Measurements from ENCODE around the gene EXT2. TPM values are rescaled to one million over a fixed set of nuclear protein-coding genes. Genes with fewer than 3 reads are reported as not detected.

Gene EXT2
- total RNA-seq, 1 experiment from 2014 or later, result 42.9 TPM

GRCh38 chr11:44229098-44229497, 133.6 kb downstream of the EXT2 start:
- Histone ChIP-seq H3K79me1 (ENCODE audit: insufficient read depth, low read depth, low read length, poor library complexity, severe bottlenecking) (no peaks in the 10 kb centered on the region), H3K9ac (ENCODE audit: extremely low read depth, insufficient read length, low read length) (no peak overlapping the region), H3K27me3 (ENCODE audit: insufficient read depth, low read length) (no peaks in the 10 kb centered on the region), H3K56ac (ENCODE audit: insufficient read length, low read depth, low read length) (no peak overlapping the region), H4K8ac (replicated peaks; ENCODE audit: insufficient read length, low read depth, low read length) (no peak overlapping the region), H3T11ph (ENCODE audit: low read length) (no peak overlapping the region), H2BK12ac (ENCODE audit: insufficient read length, low read depth, low read length) (no peak overlapping the region), H2BK5ac (ENCODE audit: insufficient read length, low read length) (no peak overlapping the region), H2BK15ac (ENCODE audit: low read depth, low read length) (no peak overlapping the region), H4K20me1 (ENCODE audit: control insufficient read depth, insufficient read depth, insufficient read length) (no peaks in the 10 kb centered on the region), H2AFZ (ENCODE audit: low read length) (no peak overlapping the region), H3K18ac (ENCODE audit: insufficient read length, low read depth, low read length) (no peak overlapping the region), H4K91ac (ENCODE audit: insufficient read length, low read depth, low read length) (no peak overlapping the region), H3K27ac (ENCODE audit: insufficient read length, low read depth, low read length) (no peak overlapping the region), H4K5ac (ENCODE audit: insufficient read length, low read depth, low read length) (no peak overlapping the region), H3K23me2 (ENCODE audit: insufficient read length, low read depth, low read length, poor library complexity, severe bottlenecking) (no peaks in the 10 kb centered on the region), H3K9me3 (ENCODE audit: control insufficient read depth, low read depth, low read length) (no peaks in the 10 kb centered on the region), H3K4ac (ENCODE audit: low read depth, low read length) (no peak overlapping the region), H3K4me2 (ENCODE audit: insufficient read depth, insufficient read length, low read length) (no peak overlapping the region), H3K79me2 (ENCODE audit: insufficient read depth, low read length) (no peaks in the 10 kb centered on the region), H2AK5ac (ENCODE audit: insufficient read length, low read length) (no peak overlapping the region), H3K23ac (ENCODE audit: insufficient read length, low read depth, low read length) (no peak overlapping the region), H3K4me1 (ENCODE audit: insufficient read depth, low read length) (no peaks in the 10 kb centered on the region), H2BK120ac (ENCODE audit: low read depth, low read length, poor library complexity, severe bottlenecking) (no peak overlapping the region), H2BK20ac (ENCODE audit: low read depth, low read length, poor library complexity, severe bottlenecking) (no peak overlapping the region), H3K14ac (ENCODE audit: insufficient read depth, low read length) (no peak overlapping the region)
- no peak for TF ChIP-seq CTCF (conservative IDR thresholded peaks at IDR 0.05)
- Mint-ChIP-seq H3K4me3 (no peak overlapping the region), H3K36me3 (ENCODE audit: insufficient read depth in 1 of 3, low read depth in 3 of 3) (peaks cover 0 to 2% (median 0%) of the 10 kb centered on the region in 3 experiments; a peak in 1 of 7 replicates), H3K27ac (peak overlapping the region in 1 of 3 experiments; percentile 32; a peak in 1 of 7 replicates), H3K27me3 (ENCODE audit: low read depth) (no peaks in the 10 kb centered on the region), H3K4me1 (no peaks in the 10 kb centered on the region), H3K9me3 (no peaks in the 10 kb centered on the region)
- no CpG with 5 or more reads among the region's 4 CpGs for WGBS (ENCODE audit: extremely low coverage, insufficient read length, low lambda C conversion rate)
- DNase-seq, result no peak
